C4-2B (cell line): ENCODE data around the gene PAIP1.
"Not testable (repeated sequence)": the region's sequence is repeated elsewhere in the genome, so short reads cannot be mapped to it uniquely, and the experiment has no call there.

Source experiments
- H3K27ac ChIP-seq: fragments of 450-650 bp; 2 replicates; pipeline ENCODE4 v1.5.1; 2017
- CTCF ChIP-seq: fragments of 450-650 bp; conservative IDR thresholded peaks from 2 replicates; pipeline ENCODE4 v1.5.1; 2017; ENCODE audit warnings: mild to moderate bottlenecking
- ZFX ChIP-seq: fragments of 450-650 bp; IDR thresholded peaks from 2 replicates; pipeline ENCODE4 v1.6.1; 2017

PAIP1 gene

GRCh38 chr5:43581398-43581797, 24.5 kb upstream of the PAIP1 start:
- H3K27ac ChIP-seq, result no peak overlapping the region
- TF ChIP-seq CTCF (no peak), ZFX (no peak)

GRCh38 chr5:43580402-43581210, 23.7 kb upstream of the PAIP1 start:
- not testable (repeated sequence) for H3K27ac ChIP-seq

- no peak for TF ChIP-seq CTCF
- TF ChIP-seq ZFX, result no peak
- no peak overlapping the region for H3K27ac ChIP-seq
These were observed 16.2 kb upstream of the PAIP1 start for GRCh38 chr5:43573058-43573457.

GRCh38 chr5:43572357-43572756, 15.5 kb upstream of the PAIP1 start:
- no peak overlapping the region for H3K27ac ChIP-seq
- TF ChIP-seq ZFX (no peak), CTCF (no peak)

GRCh38 chr5:43571237-43571636, 14.4 kb upstream of the PAIP1 start:
- H3K27ac ChIP-seq, result no peak overlapping the region
- no peak for TF ChIP-seq ZFX

GRCh38 chr5:43570450-43571158, 13.7 kb upstream of the PAIP1 start:
- TF ChIP-seq ZFX, result no peak
- no peak for TF ChIP-seq CTCF
- H3K27ac ChIP-seq, result no peak overlapping the region

GRCh38 chr5:43569236-43569746, 12.4 kb upstream of the PAIP1 start:
- no peak overlapping the region for H3K27ac ChIP-seq
- TF ChIP-seq CTCF (no peak), ZFX (no peak)

- no peak overlapping the region for H3K27ac ChIP-seq
- TF ChIP-seq CTCF (no peak), ZFX (no peak)
These were observed 11.1 kb upstream of the PAIP1 start for GRCh38 chr5:43567967-43568366.
